Esophagus squamous epithelium (tissue), 4 donors: ENCODE measurements around the gene ZNF385D.

Experiments used
- CTCF ChIP-seq, 6 experiments: fragments of 450-650 bp in 4 of 6; fragments of 200-600 bp in 2 of 6; sonication (generic) in 2 of 6; IDR thresholded peaks; one replicate each; pipeline ENCODE4 v1.5.1; 2016 to 2019; ENCODE audit warnings: antibody characterized with exemption in 6 of 6, mild to moderate bottlenecking in 4 of 6, moderate library complexity in 4 of 6
- POLR2A ChIP-seq, 4 donors: fragments of 450-650 bp; IDR thresholded peaks; one replicate each; pipeline ENCODE4 v1.6.1; 2017; ENCODE audit warnings: antibody characterized with exemption in 4 of 4, mild to moderate bottlenecking in 4 of 4, moderate library complexity in 3 of 4

- no peak for TF ChIP-seq POLR2A (IDR thresholded peaks at IDR 0.05)
- no peak for TF ChIP-seq CTCF (IDR thresholded peaks at IDR 0.05)
Measured at GRCh38 chr3:21433751-21434150, 317.3 kb downstream of the ZNF385D start.
